Posterior cingulate gyrus (tissue), 11 donors: ENCODE results near the gene POLDIP3.
"Not testable (repeated sequence)": the region's sequence is repeated elsewhere in the genome, so short reads cannot be mapped to it uniquely, and the experiment has no call there.

Source experiments
- DNase-seq, 10 donors: peaks; one replicate each; pipeline versions ENCODE4 v3.0.0 to v3.0.0-alpha.2; 2020 to 2021; ENCODE audit warnings: mixed read lengths in 3 of 10
- intact Hi-C: fragments of 100-400 bp; cut with DNase I; formaldehyde crosslinking; loops from one replicate; pipeline ENCODE4 v1.15.1; 2023

POLDIP3 gene

DNA sequence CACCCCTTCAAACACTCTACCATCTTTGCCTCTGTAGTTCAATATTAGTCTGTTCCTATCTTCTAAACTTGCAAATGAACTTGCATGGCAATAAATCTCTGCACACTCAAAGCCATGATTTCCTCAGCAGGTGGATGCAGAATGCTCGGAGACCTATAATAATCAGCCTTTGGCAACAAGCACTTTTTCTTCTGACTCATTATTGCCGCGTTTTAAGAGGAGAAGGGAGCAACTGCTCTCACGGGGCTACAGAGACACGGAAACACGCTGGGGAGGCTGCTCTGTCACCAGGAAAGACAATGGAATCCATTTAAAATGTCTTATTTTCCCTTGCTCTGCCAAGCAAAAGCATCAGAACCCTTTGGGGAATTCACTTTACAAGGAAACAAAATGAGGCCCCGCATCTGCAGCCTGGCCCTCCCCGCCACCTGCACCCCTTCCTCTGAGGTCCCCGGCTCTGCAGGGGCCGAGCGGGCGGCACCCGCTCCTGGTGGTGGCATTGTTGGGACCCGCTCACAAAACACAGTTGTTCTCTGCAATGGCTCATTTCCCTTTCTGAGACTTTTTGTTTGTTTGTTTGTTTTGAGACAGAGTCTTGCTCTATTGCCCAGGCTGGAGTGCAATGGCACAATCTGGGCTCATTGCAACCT, 79.5 kb downstream of the POLDIP3 start:
- DNase-seq = peak in 1 of 10 donors; percentile 12
- intact Hi-C loops = not testable (repeated sequence)
